H54 (cell line): ENCODE measurements around the gene MGMT.

Experiments used
- DNase-seq: peaks from one replicate; pipeline ENCODE4 v3.0.0; 2011; ENCODE audit warnings: low spot score, mixed read lengths; ENCODE audit not compliant: insufficient read length
- FAIRE-seq: peaks from 3 replicates; lab custom pipeline; 2011; peaks lifted over from hg19 to GRCh38; lab: Jason Lieb, UNC
- POLR2A ChIP-seq: IDR thresholded peaks from 2 replicates; pipeline ENCODE4 v1.6.1; 2011; ENCODE audit warnings: low read depth, mild to moderate bottlenecking, low read length

MGMT gene

DNA sequence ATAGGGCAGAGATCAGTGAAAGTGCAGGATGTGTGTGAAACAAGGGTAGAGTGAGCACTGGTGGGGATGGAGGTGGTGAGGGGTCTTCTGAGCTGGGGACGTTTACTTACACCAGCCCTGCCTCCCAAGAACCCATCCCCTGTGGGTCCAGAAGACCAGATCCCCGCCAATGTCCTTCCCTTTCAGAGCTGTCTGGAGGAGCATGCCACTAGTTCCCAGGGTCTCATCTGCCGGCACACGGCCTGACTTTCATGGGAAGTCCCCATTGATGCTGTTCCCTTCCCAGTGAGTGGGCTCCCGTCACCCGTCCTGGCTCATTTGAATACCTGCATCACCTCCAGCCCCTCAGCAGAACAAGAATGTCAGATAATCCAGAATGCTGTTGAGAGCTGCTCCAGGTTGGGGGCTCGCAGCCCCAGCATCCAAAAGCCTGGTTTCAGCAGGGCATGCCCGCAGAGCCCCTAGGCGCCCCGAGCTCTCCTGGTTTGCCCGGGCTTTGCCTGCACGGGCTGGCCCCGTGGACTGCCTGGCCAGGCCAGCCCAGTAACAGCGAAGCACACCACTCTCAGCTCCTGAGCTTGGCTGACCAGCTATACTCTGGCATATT is 246.7 kb downstream of the MGMT start:
- TF ChIP-seq POLR2A = no peak
- DNase-seq (no peak), FAIRE-seq (no peak)

DNA sequence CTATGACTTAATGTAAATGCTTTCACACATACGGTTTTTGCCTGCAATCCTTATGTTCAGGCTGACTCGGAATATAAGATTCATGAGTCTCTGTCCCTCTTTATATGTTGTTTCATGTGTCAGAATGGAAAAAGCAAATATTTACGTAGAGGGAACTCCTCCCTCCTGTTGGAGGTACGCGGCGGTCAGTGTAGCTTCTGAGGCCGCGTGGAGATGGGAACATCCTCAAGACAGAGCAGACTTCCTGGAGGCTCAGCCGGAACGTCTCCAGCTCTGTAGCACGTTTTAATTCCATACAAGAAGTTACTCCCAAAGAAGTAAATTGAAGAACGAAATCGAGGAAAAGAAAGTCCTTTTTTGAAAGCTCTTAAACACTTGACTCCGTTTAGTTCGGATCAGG is 248.8 kb downstream of the MGMT start:
- no peak for DNase-seq
- TF ChIP-seq POLR2A = no peak
- FAIRE-seq = no peak

- TF ChIP-seq POLR2A = no peak
- DNase-seq = no peak
- no peak for FAIRE-seq
Observed at GRCh38 chr10:129716211-129716681, 249.2 kb downstream of the MGMT start.

- FAIRE-seq (no peak), DNase-seq (no peak)
- no peak for TF ChIP-seq POLR2A
Observed at GRCh38 chr10:129716881-129717280, 249.8 kb downstream of the MGMT start.

DNA sequence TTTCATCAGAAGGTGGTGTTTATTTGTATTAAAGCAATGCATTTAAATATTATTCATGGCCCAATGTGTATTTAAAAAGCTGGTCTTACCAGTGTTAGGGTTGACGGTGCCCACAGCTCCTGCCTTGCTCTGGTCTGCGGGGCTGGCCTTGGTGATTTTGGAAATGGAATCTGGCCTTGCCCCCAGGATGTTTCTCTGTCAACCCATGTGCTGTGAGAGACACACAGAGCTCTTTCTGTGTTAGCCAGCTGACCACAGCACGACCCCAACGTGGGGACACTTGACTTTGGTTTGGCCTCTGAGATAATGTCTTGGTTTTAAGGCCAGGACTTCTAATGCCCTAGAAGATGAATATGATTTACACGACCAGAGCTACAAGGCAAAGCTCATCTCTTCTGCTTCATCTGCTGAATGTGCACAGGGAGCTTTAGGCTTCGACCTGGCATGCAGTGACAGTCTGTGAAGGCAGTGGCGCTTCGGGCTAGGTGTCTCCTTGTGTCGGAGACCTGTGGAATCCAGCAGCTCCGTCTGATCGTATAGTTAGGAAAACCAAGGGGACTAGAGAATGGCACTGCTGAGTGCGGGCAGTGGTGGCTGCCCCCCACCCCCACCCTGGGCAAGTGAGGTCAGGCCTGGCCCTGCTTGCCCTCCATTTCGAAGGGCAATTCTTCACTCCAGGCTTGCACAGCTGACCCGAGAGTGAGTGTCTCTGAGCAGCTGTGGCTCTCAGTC is 250.9 kb downstream of the MGMT start:
- DNase-seq (no peak), FAIRE-seq (no peak)
- no peak for TF ChIP-seq POLR2A

DNA sequence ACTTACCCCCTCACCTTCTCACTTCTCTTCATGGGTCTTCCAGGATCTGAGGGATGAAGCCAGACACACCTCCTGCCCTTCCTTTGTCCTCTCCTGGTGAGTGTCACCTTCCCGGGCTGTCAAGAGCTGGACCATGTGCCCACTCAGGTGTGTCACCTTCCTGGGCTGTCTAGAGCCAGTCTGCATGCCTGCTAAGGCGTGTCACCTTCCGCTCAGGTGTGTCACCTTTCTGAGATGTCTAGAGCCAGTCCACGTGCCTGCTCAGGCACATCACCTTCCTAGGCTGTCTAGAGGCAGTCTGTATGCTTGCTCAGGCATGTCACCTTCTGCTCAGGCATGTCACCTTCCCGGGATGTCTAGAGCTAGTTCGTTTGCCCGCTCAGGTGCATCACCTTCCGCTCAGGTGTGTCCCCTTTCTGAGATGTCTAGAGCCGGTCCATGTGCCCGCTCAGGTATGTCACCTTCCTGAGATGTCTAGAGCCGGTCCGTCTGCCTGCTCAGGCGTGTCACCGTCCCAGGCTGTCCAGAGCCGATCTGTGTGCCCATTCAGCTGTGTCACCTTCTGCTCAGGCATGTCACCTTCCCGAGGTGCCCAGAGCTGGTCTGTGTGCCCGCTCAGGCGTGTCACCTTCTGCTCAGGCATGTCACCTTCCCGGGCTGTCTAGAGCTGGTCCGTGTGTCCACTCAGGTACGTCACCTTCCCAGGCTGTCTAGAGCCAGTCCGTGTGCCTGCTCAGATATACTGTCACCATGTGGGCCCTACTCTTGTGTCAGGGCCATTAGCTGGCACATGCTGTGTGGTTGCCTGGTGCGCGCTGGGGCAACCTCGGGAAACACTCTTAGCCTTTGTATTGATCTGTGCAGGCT is 251.7 kb downstream of the MGMT start:
- TF ChIP-seq POLR2A = no peak
- FAIRE-seq (no peak), DNase-seq (no peak)

- FAIRE-seq = no peak
- no peak for DNase-seq
- TF ChIP-seq POLR2A = no peak
Observed at GRCh38 chr10:129719415-129719739, 252.3 kb downstream of the MGMT start.

DNA sequence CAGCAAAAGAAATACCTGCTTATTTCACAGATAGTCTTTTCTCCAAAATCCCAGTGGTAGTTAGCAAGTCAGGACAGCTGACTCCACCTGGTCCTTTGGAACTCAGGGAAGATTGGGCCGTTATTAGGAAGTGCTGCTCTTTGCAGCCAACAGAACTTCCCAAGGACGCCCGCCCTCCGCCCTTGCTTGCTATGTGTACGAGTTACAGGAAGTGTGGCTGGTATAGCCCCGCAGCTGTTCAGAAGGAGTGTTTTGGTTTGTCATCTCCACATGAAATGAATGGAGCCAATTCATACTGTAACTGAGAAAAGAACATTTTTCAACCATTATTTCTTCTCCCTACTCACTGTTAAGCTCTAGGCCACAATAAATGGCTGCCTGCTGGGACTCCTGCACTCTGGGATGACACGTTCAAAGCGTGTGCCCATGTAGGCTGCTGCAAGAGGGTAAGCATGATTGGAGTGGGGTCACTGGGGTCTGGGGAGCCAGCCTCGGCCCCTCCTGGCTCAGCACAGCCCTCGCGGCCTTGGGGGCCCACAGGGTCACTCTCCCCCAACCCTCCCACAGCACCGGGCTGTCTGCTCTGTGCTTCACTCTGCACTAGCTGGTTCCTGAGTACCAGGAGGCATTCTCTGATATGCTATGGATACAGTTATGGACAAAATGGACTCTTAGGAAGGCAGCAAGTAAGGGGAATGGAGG is 253.0 kb downstream of the MGMT start:
- no peak for FAIRE-seq
- DNase-seq = no peak
- no peak for TF ChIP-seq POLR2A

GRCh38 chr10:129725011-129725410 is 258.0 kb downstream of the MGMT start:
- no peak for TF ChIP-seq POLR2A
- FAIRE-seq = no peak
- no peak for DNase-seq

DNA sequence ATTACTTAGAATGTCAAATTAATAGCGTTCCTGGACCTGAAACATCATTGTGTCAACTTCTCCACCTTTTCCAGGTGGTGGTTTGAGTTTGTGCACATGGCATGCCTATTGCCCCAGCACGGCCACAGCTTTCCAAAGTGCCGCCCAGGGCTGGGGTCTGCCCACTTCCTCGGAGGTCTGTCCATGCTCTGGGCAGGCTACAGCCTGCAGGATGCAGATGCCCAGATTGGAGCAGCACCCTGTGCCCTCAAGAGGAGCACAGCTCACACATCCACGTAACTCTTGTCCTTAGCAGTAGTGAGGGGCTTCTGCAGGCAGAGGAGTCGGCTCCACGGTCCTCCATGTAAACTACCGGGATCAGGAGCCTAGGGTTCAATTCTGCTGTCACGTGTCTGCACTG is 258.4 kb downstream of the MGMT start:
- no peak for FAIRE-seq
- TF ChIP-seq POLR2A = no peak
- DNase-seq = no peak

- DNase-seq (no peak), FAIRE-seq (no peak)
- TF ChIP-seq POLR2A = no peak
Observed at GRCh38 chr10:129725890-129726631, 259.0 kb downstream of the MGMT start.

GRCh38 chr10:129727071-129727470 is 260.0 kb downstream of the MGMT start:
- FAIRE-seq (no peak), DNase-seq (no peak)

GRCh38 chr10:129727495-129727894 is 260.5 kb downstream of the MGMT start:
- no peak for DNase-seq
- TF ChIP-seq POLR2A = no peak
- FAIRE-seq = no peak

More at GRCh38 chr10:129727071-129727470, 260.0 kb downstream of the MGMT start:
- TF ChIP-seq POLR2A = no peak
